Measurements from ENCODE around the gene FOXF1.

DNA sequence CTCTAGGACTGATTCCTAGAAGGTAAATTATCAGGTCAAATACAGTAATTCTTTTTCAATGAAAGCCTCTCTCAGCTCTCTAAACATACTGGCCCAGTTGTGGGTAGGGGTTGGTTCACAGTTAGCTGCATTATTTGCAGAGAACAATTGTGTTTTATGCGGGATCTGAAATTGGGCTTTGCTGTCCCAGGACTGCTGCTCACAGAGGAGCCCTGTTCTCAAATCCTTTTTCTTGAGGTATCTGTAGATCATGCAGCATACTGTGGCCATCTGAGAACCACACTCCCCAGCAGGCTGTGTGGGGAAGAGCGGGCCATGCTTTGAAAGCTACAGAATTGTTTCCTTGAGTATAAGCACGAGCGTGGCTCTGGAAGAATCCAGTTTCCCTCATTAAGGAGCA lies 27.2 kb downstream of the FOXF1 start:
- TF ChIP-seq, protein P1, sequence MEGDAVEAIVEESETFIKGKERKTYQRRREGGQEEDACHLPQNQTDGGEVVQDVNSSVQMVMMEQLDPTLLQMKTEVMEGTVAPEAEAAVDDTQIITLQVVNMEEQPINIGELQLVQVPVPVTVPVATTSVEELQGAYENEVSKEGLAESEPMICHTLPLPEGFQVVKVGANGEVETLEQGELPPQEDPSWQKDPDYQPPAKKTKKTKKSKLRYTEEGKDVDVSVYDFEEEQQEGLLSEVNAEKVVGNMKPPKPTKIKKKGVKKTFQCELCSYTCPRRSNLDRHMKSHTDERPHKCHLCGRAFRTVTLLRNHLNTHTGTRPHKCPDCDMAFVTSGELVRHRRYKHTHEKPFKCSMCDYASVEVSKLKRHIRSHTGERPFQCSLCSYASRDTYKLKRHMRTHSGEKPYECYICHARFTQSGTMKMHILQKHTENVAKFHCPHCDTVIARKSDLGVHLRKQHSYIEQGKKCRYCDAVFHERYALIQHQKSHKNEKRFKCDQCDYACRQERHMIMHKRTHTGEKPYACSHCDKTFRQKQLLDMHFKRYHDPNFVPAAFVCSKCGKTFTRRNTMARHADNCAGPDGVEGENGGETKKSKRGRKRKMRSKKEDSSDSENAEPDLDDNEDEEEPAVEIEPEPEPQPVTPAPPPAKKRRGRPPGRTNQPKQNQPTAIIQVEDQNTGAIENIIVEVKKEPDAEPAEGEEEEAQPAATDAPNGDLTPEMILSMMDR (IDR thresholded peaks at IDR 0.05), result no peak
- TF ChIP-seq HDAC2 (IDR thresholded peaks at IDR 0.05), result no peak
- no peak for TF ChIP-seq CEBPB (IDR thresholded peaks at IDR 0.05)
